HL-60 (cell line): ENCODE measurements around the gene DYSF.

Experiments used
- POLR2AphosphoS5 ChIP-seq: IDR thresholded peaks from 2 replicates; pipeline ENCODE4 v1.6.1; 2012; ENCODE audit warnings: low read depth
- TF ChIP-seq, protein P1 (sequence below): IDR thresholded peaks from one replicate; pipeline ENCODE4 v1.5.1; 2011; ENCODE audit warnings: low read length, control low read depth, inconsistent platforms; ENCODE audit not compliant: insufficient read depth

DNA sequence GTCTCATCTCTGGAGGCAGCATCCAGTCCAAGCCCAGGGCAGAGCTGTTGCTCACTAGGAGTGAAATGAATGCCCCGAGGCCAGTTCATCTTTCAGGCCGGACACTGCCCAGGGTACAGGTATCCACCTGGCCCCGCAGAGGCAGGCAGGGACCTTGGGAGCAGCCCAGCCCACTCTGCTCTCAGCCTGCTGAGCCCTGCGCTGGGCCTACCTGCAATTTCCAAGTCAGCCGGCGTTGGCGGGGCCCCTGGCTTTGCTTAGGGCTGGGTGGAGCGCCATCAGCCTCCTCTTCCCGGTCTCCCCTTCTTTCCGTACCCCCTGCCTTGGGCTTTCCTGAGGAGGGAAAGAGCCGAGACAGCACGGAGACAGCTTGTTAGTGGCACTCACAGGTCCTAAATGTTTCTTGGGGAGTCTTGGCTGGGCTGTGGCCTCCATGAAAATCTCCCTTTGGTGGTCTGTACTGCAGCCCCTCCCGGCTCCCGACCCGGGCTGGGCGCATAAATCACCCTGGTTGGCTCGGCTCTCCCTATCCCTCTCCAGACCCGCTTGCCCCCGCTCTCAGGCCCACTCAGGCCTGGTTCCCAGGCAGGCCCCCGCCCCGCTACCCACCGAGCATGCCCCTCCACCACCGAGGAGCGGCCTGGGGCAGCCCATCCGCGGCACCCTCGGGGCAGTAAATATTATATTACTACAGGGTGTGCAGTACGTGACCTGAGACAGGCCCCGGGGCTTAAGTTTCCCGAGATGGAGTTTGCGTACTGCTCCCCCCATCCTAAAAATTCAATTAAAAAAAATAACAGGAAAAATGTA is 106.7 kb downstream of the DYSF start:
- TF ChIP-seq, protein P1, sequence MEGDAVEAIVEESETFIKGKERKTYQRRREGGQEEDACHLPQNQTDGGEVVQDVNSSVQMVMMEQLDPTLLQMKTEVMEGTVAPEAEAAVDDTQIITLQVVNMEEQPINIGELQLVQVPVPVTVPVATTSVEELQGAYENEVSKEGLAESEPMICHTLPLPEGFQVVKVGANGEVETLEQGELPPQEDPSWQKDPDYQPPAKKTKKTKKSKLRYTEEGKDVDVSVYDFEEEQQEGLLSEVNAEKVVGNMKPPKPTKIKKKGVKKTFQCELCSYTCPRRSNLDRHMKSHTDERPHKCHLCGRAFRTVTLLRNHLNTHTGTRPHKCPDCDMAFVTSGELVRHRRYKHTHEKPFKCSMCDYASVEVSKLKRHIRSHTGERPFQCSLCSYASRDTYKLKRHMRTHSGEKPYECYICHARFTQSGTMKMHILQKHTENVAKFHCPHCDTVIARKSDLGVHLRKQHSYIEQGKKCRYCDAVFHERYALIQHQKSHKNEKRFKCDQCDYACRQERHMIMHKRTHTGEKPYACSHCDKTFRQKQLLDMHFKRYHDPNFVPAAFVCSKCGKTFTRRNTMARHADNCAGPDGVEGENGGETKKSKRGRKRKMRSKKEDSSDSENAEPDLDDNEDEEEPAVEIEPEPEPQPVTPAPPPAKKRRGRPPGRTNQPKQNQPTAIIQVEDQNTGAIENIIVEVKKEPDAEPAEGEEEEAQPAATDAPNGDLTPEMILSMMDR, result no peak
- TF ChIP-seq POLR2AphosphoS5, result no peak
